Stomach (tissue), 4 donors: ENCODE measurements around the gene ANK2.

Experiments used
- EP300 ChIP-seq: sonication (generic); formaldehyde crosslinking; IDR thresholded peaks from one replicate; pipeline ENCODE4 v1.6.1; 2017; ENCODE audit warnings: antibody characterized with exemption
- POLR2A ChIP-seq, 4 donors: fragments of 450-650 bp; IDR thresholded peaks; one replicate each; pipeline ENCODE4 v1.6.1; 2016; ENCODE audit warnings: antibody characterized with exemption in 4 of 4, control low read depth in 2 of 4, mild to moderate bottlenecking in 1 of 4, moderate library complexity in 1 of 4
- POLR2AphosphoS5 ChIP-seq, 3 donors: sonication (generic); formaldehyde crosslinking; IDR thresholded peaks; one replicate each; pipeline ENCODE4 v1.6.1; 2016; ENCODE audit warnings: antibody characterized with exemption in 3 of 3
- TF ChIP-seq, protein P1 (sequence below), 7 experiments: fragments of 450-650 bp in 4 of 7; fragments of 200-600 bp in 3 of 7; sonication (generic) in 3 of 7; IDR thresholded peaks; one replicate each; pipeline ENCODE4 v1.5.1; 2016 to 2019; ENCODE audit warnings: antibody characterized with exemption in 7 of 7, control low read depth in 2 of 7, mild to moderate bottlenecking in 1 of 7

DNA sequence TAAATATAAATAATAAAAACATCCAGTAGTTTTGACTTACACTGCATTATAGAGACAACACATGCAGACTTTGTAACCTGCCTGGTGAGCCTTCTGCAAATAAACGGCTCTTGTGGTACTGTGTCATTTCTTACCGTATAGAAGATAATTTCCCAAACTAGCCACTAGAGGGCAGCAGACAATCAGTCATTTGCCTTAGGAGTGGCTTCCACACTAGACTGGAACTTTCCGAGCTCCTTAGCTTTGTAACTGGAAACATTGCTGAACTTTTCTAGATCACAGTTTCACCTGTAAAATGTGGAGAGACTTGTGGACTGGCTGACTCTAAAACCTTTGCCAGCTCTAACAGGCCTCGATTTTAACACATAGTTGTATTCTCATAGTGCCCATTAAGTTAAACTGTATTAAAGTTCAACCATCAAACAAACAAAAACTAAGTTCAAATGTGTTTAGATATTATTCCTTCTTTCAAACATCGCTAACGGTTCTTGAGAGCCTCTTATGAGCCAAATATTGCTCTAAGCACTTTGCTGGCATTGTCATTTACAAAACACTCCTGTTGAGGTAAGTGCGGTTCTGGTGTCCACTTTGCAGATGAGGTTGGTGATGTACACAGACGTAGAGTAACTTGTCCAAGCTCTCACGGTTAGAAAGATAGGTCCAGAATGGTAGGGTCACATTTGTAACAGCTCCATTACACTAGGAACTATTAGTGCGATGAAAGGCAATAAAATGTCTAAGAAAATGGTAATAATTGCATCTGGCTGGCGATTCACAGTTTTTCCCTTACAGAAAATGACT is 345.5 kb downstream of the ANK2 start:
- TF ChIP-seq, protein P1, sequence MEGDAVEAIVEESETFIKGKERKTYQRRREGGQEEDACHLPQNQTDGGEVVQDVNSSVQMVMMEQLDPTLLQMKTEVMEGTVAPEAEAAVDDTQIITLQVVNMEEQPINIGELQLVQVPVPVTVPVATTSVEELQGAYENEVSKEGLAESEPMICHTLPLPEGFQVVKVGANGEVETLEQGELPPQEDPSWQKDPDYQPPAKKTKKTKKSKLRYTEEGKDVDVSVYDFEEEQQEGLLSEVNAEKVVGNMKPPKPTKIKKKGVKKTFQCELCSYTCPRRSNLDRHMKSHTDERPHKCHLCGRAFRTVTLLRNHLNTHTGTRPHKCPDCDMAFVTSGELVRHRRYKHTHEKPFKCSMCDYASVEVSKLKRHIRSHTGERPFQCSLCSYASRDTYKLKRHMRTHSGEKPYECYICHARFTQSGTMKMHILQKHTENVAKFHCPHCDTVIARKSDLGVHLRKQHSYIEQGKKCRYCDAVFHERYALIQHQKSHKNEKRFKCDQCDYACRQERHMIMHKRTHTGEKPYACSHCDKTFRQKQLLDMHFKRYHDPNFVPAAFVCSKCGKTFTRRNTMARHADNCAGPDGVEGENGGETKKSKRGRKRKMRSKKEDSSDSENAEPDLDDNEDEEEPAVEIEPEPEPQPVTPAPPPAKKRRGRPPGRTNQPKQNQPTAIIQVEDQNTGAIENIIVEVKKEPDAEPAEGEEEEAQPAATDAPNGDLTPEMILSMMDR (IDR thresholded peaks at IDR 0.05), result peak in 5 of 7 experiments; percentile 71 to 95 (median 88)
- TF ChIP-seq POLR2A (IDR thresholded peaks at IDR 0.05) (no peak), POLR2AphosphoS5 (IDR thresholded peaks at IDR 0.05) (peak in 2 of 3 donors; percentile 31 to 53), EP300 (no peak)
